ENCODE data around the gene RNF5.

The RNF5 gene

DNA sequence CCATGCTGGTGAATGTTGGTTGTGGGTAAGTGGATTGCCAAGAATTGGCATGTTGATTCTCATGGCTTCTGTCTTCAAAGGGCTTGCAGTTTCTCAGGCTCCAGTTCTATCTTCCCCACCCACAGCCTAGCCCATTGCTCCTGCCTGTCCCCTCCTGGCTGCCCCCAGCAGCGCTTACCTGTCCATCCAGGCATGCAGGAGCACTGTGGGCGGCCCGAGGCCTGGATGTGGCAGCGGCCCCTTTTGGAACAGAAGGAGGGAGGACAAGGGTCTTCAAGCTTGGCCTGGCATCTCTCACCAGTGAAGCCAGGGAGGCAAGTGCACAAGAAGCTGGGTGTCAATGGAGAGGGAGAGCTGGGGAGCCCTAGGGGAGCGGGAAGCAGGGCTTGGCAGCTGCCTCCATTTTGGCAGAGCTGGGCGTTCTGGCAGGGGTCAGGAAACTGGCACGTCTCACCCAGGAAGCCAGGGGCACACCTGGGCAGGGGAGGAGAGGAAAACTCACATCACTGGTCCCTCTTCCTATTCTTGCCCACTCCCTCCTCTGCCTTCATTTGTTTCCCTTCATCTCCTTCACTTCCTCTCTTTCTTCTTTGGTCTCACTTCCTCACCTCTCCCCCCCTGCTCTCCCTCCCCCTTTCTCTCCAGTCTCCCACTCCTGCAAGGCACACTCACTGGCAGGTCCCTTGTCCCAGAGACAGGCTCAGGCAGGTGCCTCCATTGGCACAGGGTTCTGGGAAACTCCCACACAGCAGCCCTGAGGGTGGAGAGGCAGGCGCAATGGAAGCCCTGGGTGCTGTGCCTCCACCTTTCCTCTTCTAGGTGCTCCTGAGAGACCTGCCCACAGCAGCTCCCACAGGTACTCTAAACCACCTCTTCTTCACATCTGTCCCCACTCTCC, 44.4 kb downstream of the RNF5 start:
- TF ChIP-seq, protein P1, sequence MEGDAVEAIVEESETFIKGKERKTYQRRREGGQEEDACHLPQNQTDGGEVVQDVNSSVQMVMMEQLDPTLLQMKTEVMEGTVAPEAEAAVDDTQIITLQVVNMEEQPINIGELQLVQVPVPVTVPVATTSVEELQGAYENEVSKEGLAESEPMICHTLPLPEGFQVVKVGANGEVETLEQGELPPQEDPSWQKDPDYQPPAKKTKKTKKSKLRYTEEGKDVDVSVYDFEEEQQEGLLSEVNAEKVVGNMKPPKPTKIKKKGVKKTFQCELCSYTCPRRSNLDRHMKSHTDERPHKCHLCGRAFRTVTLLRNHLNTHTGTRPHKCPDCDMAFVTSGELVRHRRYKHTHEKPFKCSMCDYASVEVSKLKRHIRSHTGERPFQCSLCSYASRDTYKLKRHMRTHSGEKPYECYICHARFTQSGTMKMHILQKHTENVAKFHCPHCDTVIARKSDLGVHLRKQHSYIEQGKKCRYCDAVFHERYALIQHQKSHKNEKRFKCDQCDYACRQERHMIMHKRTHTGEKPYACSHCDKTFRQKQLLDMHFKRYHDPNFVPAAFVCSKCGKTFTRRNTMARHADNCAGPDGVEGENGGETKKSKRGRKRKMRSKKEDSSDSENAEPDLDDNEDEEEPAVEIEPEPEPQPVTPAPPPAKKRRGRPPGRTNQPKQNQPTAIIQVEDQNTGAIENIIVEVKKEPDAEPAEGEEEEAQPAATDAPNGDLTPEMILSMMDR (IDR thresholded peaks at IDR 0.05; ENCODE audit: insufficient read depth, low read depth, low read length, missing control alignments) = no peak
- peak; percentile 24 for DNase-seq (ENCODE audit: low read depth)
- no peak overlapping the region for H3K4me3 ChIP-seq (ENCODE audit: low read length)

DNA sequence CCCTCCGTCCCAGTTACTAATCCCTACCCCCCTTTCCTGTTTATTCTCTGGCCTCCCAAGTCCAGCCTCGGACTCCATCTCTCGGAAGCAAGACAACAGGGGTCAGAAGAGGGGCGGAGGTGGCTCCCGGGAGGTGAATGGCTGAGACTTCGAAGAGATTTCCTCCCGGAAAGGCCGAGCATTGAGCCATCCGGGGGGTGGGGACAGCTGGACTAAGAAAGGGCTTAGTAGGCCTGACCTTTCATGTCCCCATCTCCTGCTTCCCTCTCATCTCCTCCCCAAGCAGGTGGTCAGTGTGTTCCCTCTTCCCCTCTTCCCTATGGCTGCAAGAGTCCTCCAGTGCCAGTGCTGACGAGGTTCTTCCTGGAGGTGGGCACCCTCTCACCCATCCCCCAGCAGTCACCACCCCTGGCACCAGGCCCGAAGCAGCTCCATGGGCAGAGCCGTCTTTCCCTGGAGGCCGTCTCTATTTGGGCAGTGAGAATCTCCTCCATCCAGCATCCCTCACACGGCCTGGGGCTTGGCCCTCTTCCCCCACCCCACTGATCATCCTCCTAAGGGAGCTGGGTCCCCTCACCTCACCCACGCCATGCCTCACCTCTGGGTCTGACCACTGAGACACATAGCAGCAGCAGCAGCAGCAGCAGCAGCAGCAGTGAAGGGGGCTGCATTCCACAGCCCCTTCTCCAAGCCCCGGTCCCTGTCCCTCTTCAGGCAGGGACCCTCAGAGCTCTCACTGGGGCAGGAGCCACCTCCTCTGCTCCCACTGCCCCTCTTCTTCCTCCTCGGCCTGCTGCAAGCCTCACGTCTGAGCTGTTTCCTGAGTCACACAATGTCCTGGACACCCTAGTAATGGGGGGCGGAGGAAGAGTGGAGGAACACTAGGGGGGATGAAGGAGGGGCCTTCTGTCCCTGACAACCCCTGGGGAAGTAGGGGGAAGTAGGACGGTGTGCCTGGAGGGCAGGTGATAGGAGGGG, 45.3 kb downstream of the RNF5 start, which contains the start of gene NOTCH4:
NOTCH4 (minus strand) TSS at position 810 of the 978 bp plus-strand sequence; CDS start at position 671, 139 bp downstream.
- TF ChIP-seq, protein P1 (IDR thresholded peaks at IDR 0.05; ENCODE audit: insufficient read depth, low read depth, low read length, missing control alignments) = no peak
- DNase-seq (ENCODE audit: low read depth) = no peak
- H3K4me3 ChIP-seq (ENCODE audit: low read length) = no peak within 1 kb of the TSS

DNA sequence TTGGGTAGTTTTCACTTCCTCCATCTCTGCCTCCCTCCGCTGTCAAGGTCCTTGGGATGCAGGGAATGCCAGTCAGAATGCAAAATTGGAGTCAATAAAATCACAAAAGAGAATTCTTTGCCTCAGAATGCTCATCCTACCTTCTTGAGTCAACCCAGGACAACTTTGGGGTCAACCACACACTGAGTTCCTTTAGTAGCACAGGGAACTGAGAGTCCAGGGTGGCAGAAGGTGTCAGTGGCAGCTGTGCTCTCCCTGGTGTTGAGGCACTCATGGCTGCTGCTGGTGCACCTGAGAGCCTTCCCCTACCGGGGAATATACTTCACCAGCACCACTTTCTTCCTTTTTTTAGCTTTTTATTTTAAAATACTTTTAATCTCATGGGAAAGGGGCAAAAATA, 46.5 kb downstream of the RNF5 start:
- H3K4me3 ChIP-seq (ENCODE audit: low read length) = no peak overlapping the region
- TF ChIP-seq, protein P1 (IDR thresholded peaks at IDR 0.05; ENCODE audit: insufficient read depth, low read depth, low read length, missing control alignments) = no peak
- DNase-seq (ENCODE audit: low read depth) = no peak

DNA sequence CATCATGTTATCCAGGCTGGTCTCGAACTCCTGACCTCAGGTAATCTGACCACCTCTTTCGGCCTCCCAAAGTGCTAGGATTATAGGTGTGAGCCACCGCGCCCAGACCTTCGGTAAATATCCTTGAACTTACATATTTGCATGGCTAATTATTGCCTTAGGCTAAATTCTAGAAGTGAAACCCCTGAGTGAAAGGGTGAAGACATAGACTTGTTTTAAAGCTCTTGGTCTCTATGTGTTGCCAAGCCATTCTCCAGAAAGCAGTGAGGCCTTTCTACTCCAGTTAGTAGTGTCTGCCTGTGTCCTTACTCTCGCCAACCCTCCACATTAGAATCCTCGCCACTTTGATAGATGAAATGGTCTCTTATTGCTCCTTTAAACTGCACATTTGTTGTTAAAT, 48.2 kb downstream of the RNF5 start:
- DNase-seq (ENCODE audit: low read depth) = no peak
- TF ChIP-seq, protein P1 (IDR thresholded peaks at IDR 0.05; ENCODE audit: insufficient read depth, low read depth, low read length, missing control alignments) = no peak
- H3K4me3 ChIP-seq (ENCODE audit: low read length) = no peak overlapping the region
